Upper lobe of left lung (tissue), 6 donors: ENCODE measurements around the gene FXYD7. TPM values are rescaled to one million over a fixed set of nuclear protein-coding genes. Genes with fewer than 3 reads are reported as not detected.

Experiments used
- ATAC-seq, 2 donors: fragments of 200-7000 bp; cut with Tn5 transposase; one replicate each; pipeline ENCODE4 v1.9.1; 2022; ENCODE audit warnings: mild to moderate bottlenecking in 2 of 2, moderate library complexity in 2 of 2; ENCODE audit not compliant: low FRiP score in 2 of 2
- DNase-seq, 2 donors: peaks; one replicate each; pipeline ENCODE4 v3.0.0-alpha.2; 2019 to 2020
- H3K27ac ChIP-seq, 4 donors: fragments of 200-600 bp; sonication (generic); one replicate each; pipeline ENCODE4 v1.5.1; 2016 to 2019
- H3K27me3 ChIP-seq, 4 donors: fragments of 200-600 bp; sonication (generic); one replicate each; pipeline ENCODE4 v1.5.1; 2017 to 2019
- H3K36me3 ChIP-seq, 4 donors: fragments of 200-600 bp; sonication (generic); one replicate each; pipeline ENCODE4 v1.5.1; 2016 to 2019
- H3K4me1 ChIP-seq, 4 donors: fragments of 200-600 bp; sonication (generic); one replicate each; pipeline ENCODE4 v1.5.1; 2018 to 2019
- H3K4me3 ChIP-seq, 4 donors: fragments of 200-600 bp; sonication (generic); one replicate each; pipeline ENCODE4 v1.5.1; 2017 to 2019; ENCODE audit warnings: mild to moderate bottlenecking in 2 of 4, moderate library complexity in 1 of 4
- H3K9me3 ChIP-seq, 4 donors: fragments of 200-600 bp; sonication (generic); one replicate each; pipeline ENCODE4 v1.5.1; 2018 to 2019
- CTCF ChIP-seq, 6 experiments: fragments of 450-650 bp in 4 of 6; fragments of 200-600 bp in 2 of 6; sonication (generic) in 2 of 6; IDR thresholded peaks; one replicate each; pipeline ENCODE4 v1.5.1; 2016 to 2019; ENCODE audit warnings: antibody characterized with exemption in 6 of 6
- EP300 ChIP-seq, 4 donors: sonication (generic); formaldehyde crosslinking; IDR thresholded peaks; one replicate each; pipeline ENCODE4 v1.5.1; 2017; ENCODE audit warnings: antibody characterized with exemption in 4 of 4, control low read depth in 2 of 4
- POLR2A ChIP-seq, 4 donors: fragments of 450-650 bp; IDR thresholded peaks; one replicate each; pipeline ENCODE4 v1.5.1; 2016 to 2017; ENCODE audit warnings: antibody characterized with exemption in 4 of 4, mild to moderate bottlenecking in 2 of 4
- POLR2AphosphoS5 ChIP-seq, 2 donors: sonication (generic); formaldehyde crosslinking; IDR thresholded peaks; one replicate each; pipeline ENCODE4 v1.5.1; 2017; ENCODE audit warnings: antibody characterized with exemption in 2 of 2
- WGBS, 2 donors: methylation state at CpG; one replicate each; pipeline ENCODE4 v1.1.5; 2017 to 2018; 5-methylcytosine and 5-hydroxymethylcytosine counted together
- total RNA-seq, 6 donors: library from RNA; depleted of rRNA in 4 of 6; stranded (reverse); fragments of >200 nt in 4 of 6; gene quantifications; one replicate each; pipeline versions ENCODE4 v1.1.0 to v1.2.1, GENCODE V29; 2016 to 2021
- donor health status: DM: no; HTN: no; CAD: no; lungs with moderate emphysema.
- donor health status: DM: no; HTN: yes; CAD: no; lungs with severe emphysema.

Gene FXYD7
- total RNA-seq, 6 donors from 2014 or later = 0.34 TPM; not detected in 5

- Histone ChIP-seq H3K4me3 (no peak overlapping the region), H3K27ac (peak overlapping the region; percentile 45 to 90 (median 73)), H3K36me3 (peaks cover 0 to 4% (median 0%) of the 10 kb centered on the region in 4 donors), H3K4me1 (peaks cover 19 to 51% (median 33%) of the 10 kb centered on the region in 4 donors), H3K9me3 (no peaks in the 10 kb centered on the region), H3K27me3 (no peaks in the 10 kb centered on the region)
- no peak for TF ChIP-seq EP300 (IDR thresholded peaks at IDR 0.05)
- no peak for ATAC-seq
- WGBS, 2 donors = 86 to 88% methylated on average over 19 of the region's 19 CpGs
- DNase-seq = peak in 1 of 2 donors; percentile 58
Observed at GRCh38 chr19:35122687-35123551, 20.1 kb upstream of the FXYD7 start.

GRCh38 chr19:35123573-35123972 lies 19.5 kb upstream of the FXYD7 start:
- H3K36me3 ChIP-seq = peaks cover 0 to 4% (median 0%) of the 10 kb centered on the region in 4 donors
- no peaks in the 10 kb centered on the region for H3K9me3 ChIP-seq
- DNase-seq (peak in 1 of 2 donors; percentile 78), ATAC-seq (peak in 1 of 2 donors; percentile 37)
- WGBS, 2 donors = 59 to 78% methylated on average over 5 of the region's 5 CpGs
- no peak for TF ChIP-seq EP300 (IDR thresholded peaks at IDR 0.05)
- TF ChIP-seq POLR2AphosphoS5 (IDR thresholded peaks at IDR 0.05) = no peak
- no peak for TF ChIP-seq POLR2A (IDR thresholded peaks at IDR 0.05)
- TF ChIP-seq CTCF (IDR thresholded peaks at IDR 0.05) = no peak
- no peak overlapping the region for H3K4me3 ChIP-seq
- no peaks in the 10 kb centered on the region for H3K27me3 ChIP-seq
- H3K27ac ChIP-seq = peak overlapping the region; percentile 45 to 90 (median 73)
- peaks cover 19 to 49% (median 33%) of the 10 kb centered on the region in 4 donors for H3K4me1 ChIP-seq

- ATAC-seq (peak; percentile 88 to 92), DNase-seq (peak; percentile 92 to 97)
- Histone ChIP-seq H3K27ac (peak overlapping the region; percentile 66 to 90 (median 82)), H3K4me3 (peak overlapping the region in 3 of 4 donors; percentile 47 to 54 (median 52)), H3K4me1 (peaks cover 19 to 41% (median 33%) of the 10 kb centered on the region in 4 donors), H3K9me3 (no peaks in the 10 kb centered on the region), H3K27me3 (no peaks in the 10 kb centered on the region), H3K36me3 (peaks cover 0 to 4% (median 0%) of the 10 kb centered on the region in 4 donors)
- 8 to 23% methylated on average over 20 to 41 of the region's 42 CpGs for WGBS, 2 donors
- TF ChIP-seq POLR2AphosphoS5 (IDR thresholded peaks at IDR 0.05) (peak; percentile 74 to 90), CTCF (IDR thresholded peaks at IDR 0.05) (peak in 1 of 6 experiments; percentile 4), POLR2A (IDR thresholded peaks at IDR 0.05) (peak in 3 of 4 donors; percentile 37 to 88 (median 61)), EP300 (IDR thresholded peaks at IDR 0.05) (no peak)
Observed at GRCh38 chr19:35124098-35125060, 18.7 kb upstream of the FXYD7 start.

GRCh38 chr19:35125270-35125717 lies 17.8 kb upstream of the FXYD7 start:
- Histone ChIP-seq H3K4me3 (no peak overlapping the region), H3K9me3 (no peaks in the 10 kb centered on the region), H3K4me1 (peaks cover 17 to 32% (median 29%) of the 10 kb centered on the region in 4 donors), H3K27ac (peak overlapping the region in 3 of 4 donors; percentile 78 to 90 (median 85)), H3K27me3 (no peaks in the 10 kb centered on the region), H3K36me3 (peaks cover 0 to 4% (median 0%) of the 10 kb centered on the region in 4 donors)
- DNase-seq = peak in 1 of 2 donors; percentile 74
- ATAC-seq = no peak
- 81 to 93% methylated on average over 14 to 18 of the region's 19 CpGs for WGBS, 2 donors
- TF ChIP-seq CTCF (IDR thresholded peaks at IDR 0.05) (no peak), POLR2A (IDR thresholded peaks at IDR 0.05) (no peak), EP300 (IDR thresholded peaks at IDR 0.05) (no peak), POLR2AphosphoS5 (IDR thresholded peaks at IDR 0.05) (no peak)
